GM12872 (cell line): ENCODE results near the gene UBASH3B.

ENCODE experiments used
- CTCF ChIP-seq: IDR thresholded peaks from 3 replicates; pipeline ENCODE4 v1.5.1; 2011; ENCODE audit warnings: low read depth, mild to moderate bottlenecking, low read length, moderate library complexity; ENCODE audit not compliant: insufficient read depth

Gene UBASH3B

GRCh38 chr11:122681735-122682134, 26.2 kb downstream of the UBASH3B start:
- TF ChIP-seq CTCF, result no peak

- no peak for TF ChIP-seq CTCF
Measured at GRCh38 chr11:122682464-122682863, 26.9 kb downstream of the UBASH3B start.

- no peak for TF ChIP-seq CTCF
Measured at GRCh38 chr11:122685041-122685440, 29.5 kb downstream of the UBASH3B start.

- TF ChIP-seq CTCF, result no peak
Measured at GRCh38 chr11:122686111-122686510, 30.6 kb downstream of the UBASH3B start.

- no peak for TF ChIP-seq CTCF
Measured at GRCh38 chr11:122690384-122690783, 34.9 kb downstream of the UBASH3B start.

- no peak for TF ChIP-seq CTCF
Measured at GRCh38 chr11:122690801-122691548, 35.5 kb downstream of the UBASH3B start.

- no peak for TF ChIP-seq CTCF
Measured at GRCh38 chr11:122691549-122692150, 36.1 kb downstream of the UBASH3B start.
